Bronchial epithelial cell (primary cell): Measurements from ENCODE around the gene DPYSL4. TPM values are rescaled to one million over a fixed set of nuclear protein-coding genes. Genes with fewer than 3 reads are reported as not detected.
A peak's percentile ranks its signal among the peaks of the same experiment; 100 is the strongest.
"Not testable (repeated sequence)": the region's sequence is repeated elsewhere in the genome, so short reads cannot be mapped to it uniquely, and the experiment has no call there.

Experiments
- DNase-seq: peaks from one replicate; pipeline ENCODE4 v3.0.0-alpha.2; 2010; ENCODE audit warnings: low read depth
- FAIRE-seq: peaks from 2 replicates; lab custom pipeline; 2011; peaks lifted over from hg19 to GRCh38; lab: Jason Lieb, UNC
- H3K27me3 ChIP-seq: 2 replicates; pipeline ENCODE4 v1.5.1; 2011; ENCODE audit warnings: low read length; ENCODE audit not compliant: control insufficient read depth, insufficient read depth
- H3K36me3 ChIP-seq: 2 replicates; pipeline ENCODE4 v1.5.1; 2011; ENCODE audit warnings: low read length; ENCODE audit not compliant: control insufficient read depth, insufficient read depth
- H3K4me3 ChIP-seq: 2 replicates; pipeline ENCODE4 v1.5.1; 2011; ENCODE audit warnings: mild to moderate bottlenecking, low read depth, low read length, control low read depth
- CTCF ChIP-seq: IDR thresholded peaks from 2 replicates; pipeline ENCODE4 v1.5.1; 2011; ENCODE audit warnings: mild to moderate bottlenecking, moderate library complexity, low read length, control low read depth, inconsistent platforms; ENCODE audit not compliant: insufficient read depth, severe bottlenecking
- total RNA-seq: library from RNA; depleted of rRNA; stranded (reverse); fragments of >200 nt; gene quantifications from 2 replicates; pipeline ENCODE4 v1.2.1, GENCODE V29; 2014

The DPYSL4 gene
- total RNA-seq, 1 donor from 2014 or later: 0.26 TPM

DNA sequence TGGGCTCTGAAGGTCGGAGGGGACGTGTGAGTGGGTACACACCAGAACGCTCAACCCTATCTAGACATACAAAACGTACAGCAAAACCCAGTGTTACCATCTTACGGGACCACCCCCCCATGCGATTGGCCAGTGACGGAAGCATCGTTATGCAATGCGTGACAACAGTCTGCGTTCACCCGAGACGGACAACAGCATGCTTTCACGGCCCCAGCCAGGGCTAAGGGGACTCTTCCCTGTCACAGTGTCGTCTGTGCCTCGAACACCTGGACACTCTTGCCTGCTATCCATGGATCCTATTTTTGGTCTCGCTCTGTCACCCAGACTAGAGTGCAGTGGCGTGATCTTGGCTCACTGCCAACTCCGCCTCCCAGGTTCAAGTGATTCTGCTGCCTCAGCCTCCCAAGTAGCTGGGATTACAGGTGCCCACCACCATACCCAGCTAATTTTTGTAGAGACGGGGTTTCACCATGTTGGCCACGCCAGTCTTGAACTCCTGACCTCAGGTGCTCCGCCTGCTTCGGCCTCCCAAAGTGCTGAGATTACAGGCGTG lies 23.3 kb downstream of the DPYSL4 start:
- no peak overlapping the region for H3K4me3 ChIP-seq
- FAIRE-seq (peak; percentile 18), DNase-seq (no peak)
- no peaks in the 10 kb centered on the region for H3K27me3 ChIP-seq
- no peaks in the 10 kb centered on the region for H3K36me3 ChIP-seq
- TF ChIP-seq CTCF: no peak

DNA sequence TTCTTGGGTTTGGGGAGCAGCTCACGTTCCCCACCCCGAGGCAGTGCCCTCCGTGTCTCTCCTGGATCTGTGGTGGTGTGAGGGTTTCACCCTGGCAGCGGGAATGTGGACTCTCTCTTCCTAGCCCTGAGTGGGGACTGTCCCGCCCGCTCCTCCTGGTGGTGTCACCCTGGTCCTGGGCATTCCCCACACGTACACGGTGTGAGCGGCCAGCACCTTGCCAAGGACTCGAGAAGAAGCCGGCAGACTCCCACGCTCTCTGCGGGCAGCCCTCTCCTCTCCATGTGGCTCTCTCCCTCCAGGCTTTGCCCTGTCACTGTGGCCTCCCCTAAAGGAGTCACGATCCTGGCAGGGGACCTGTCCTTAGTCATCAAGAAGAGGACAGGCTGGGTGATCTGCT lies 24.0 kb downstream of the DPYSL4 start:
- H3K27me3 ChIP-seq: no peaks in the 10 kb centered on the region
- no peak overlapping the region for H3K4me3 ChIP-seq
- no peak for TF ChIP-seq CTCF
- FAIRE-seq (no peak), DNase-seq (no peak)
- no peaks in the 10 kb centered on the region for H3K36me3 ChIP-seq

DNA sequence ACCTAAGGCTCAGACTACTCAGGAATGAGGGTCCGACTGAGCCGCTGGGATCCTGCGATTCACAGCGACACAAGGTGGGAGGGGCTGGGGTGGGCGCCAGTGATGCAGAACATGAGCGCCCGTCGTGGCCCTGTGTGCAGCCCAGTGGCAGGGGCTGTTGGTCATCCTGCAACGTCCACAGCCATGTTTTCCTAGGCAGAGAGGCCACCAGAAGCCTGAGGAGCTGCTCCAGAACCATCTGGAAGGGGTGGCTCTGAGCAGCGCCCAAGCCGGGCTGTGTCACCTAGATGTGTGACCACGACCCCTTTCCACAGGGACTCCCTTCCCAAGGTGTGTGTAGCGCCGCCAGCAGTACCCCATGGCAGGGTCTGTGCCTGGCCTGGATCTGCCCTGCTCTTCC lies 24.5 kb downstream of the DPYSL4 start:
- FAIRE-seq (no peak), DNase-seq (no peak)
- no peak overlapping the region for H3K4me3 ChIP-seq
- H3K36me3 ChIP-seq: no peaks in the 10 kb centered on the region
- no peaks in the 10 kb centered on the region for H3K27me3 ChIP-seq
- no peak for TF ChIP-seq CTCF

- FAIRE-seq: no peak
- no peak for DNase-seq
- Histone ChIP-seq H3K4me3 (no peak overlapping the region), H3K36me3 (no peaks in the 10 kb centered on the region), H3K27me3 (no peaks in the 10 kb centered on the region)
- no peak for TF ChIP-seq CTCF
Observed at GRCh38 chr10:132212816-132213215, 26.1 kb downstream of the DPYSL4 start.

GRCh38 chr10:132213917-132214316 lies 27.2 kb downstream of the DPYSL4 start:
- no peak for TF ChIP-seq CTCF

GRCh38 chr10:132216441-132216840 lies 29.7 kb downstream of the DPYSL4 start:
- H3K4me3 ChIP-seq, FAIRE-seq, DNase-seq, H3K27me3 ChIP-seq, H3K36me3 ChIP-seq: not testable (repeated sequence)

More at GRCh38 chr10:132213917-132214316, 27.2 kb downstream of the DPYSL4 start:
- Histone ChIP-seq H3K4me3 (no peak overlapping the region), H3K27me3 (no peaks in the 10 kb centered on the region), H3K36me3 (no peaks in the 10 kb centered on the region)
- DNase-seq: no peak
- no peak for FAIRE-seq
